ENCODE measurements around the gene ARPC5L. TPM values are rescaled to one million over a fixed set of nuclear protein-coding genes. Genes with fewer than 3 reads are reported as not detected.
A peak's percentile ranks its signal among the peaks of the same experiment; 100 is the strongest.

The ARPC5L gene
- 42.5 TPM for polyA plus RNA-seq (2013, experiment 1 of 2)
- polyA plus RNA-seq (2013, experiment 2 of 2) = 42.7 TPM

DNA sequence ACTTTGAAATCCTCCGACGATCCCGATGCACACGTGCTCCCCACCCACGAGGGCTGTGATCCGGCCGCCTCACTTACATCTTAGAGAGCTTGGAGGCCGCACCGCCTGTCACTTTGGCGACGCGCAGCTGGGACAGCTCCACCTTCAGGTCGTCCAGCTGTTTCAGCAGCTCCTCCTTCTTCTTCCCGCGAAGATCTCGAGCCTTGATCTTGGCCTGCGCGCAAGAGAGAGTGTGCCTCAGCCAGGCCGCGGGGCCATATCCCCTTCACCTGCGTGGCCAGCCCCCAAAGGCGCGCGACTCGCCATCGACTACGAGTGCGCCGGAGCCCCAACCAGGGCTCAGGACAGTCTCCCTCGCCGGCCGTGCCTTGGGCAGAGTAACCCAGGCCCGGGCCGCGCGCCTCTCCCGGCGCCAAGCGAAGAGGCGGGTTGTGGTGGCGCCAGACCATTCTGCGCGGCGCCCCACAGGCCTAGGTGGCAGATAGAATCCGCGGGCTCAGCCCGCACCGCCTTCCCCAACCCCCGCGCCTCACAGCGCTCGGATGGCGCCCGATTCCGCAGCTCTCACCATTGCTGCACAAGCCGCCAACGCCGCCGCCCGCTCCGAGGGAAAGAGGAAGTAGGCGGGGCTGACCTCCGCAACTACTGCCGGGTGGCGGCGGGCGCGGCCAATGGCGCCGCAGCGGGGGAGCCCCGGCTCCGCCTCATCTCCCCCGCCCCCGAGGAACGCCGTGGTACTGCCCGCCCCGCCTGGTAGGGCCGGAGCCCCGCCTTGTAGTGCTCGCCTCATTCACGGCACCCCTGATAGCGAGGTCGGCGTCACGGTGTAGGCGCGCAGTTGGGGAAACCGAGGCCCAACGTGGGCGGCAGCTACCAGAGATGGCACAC lies at the start of gene ARPC5L, which contains the start of gene RPL35:
Gene ARPC5L (plus strand): TSS at position 789 of the 888 bp plus-strand sequence. CDS start 7,161 bp downstream, outside the sequence.
Gene RPL35 (minus strand): TSS at position 616 of the 888 bp plus-strand sequence. CDS start 45 bp downstream, at position 571.
- H3K9ac ChIP-seq (ENCODE audit: low read length) = peak within 1 kb of the TSS; percentile 94
- H3K4ac ChIP-seq (ENCODE audit: low read depth in 1 of 2, low read length in 2 of 2) = peak within 1 kb of the TSS; percentile 75 to 97
- H3K4me1 ChIP-seq (ENCODE audit: control insufficient read depth, insufficient read depth, low read depth, low read length) = peaks cover 24% of the 10 kb centered on the region
- peak within 1 kb of the TSS in 1 of 2 experiments; percentile 81 for H2BK12ac ChIP-seq (ENCODE audit: low read length in 2 of 2)
- peak within 1 kb of the TSS in 1 of 2 experiments; percentile 75 for H3K23ac ChIP-seq (ENCODE audit: low read length in 2 of 2)
- H2BK120ac ChIP-seq (ENCODE audit: low read depth, low read length) = peak within 1 kb of the TSS; percentile 93
- peak within 1 kb of the TSS; percentile 89 to 99 for H3K4me3 ChIP-seq (ENCODE audit: insufficient read depth in 1 of 2, low read depth in 1 of 2, low read length in 2 of 2)
- peak within 1 kb of the TSS; percentile 57 for H2AK5ac ChIP-seq (ENCODE audit: low read length, severe bottlenecking)
- H3K14ac ChIP-seq (ENCODE audit: low read length in 2 of 2) = peak within 1 kb of the TSS; percentile 48 to 90
- H3K36me3 ChIP-seq (ENCODE audit: control insufficient read depth in 1 of 2, insufficient read depth in 2 of 2, low read depth in 1 of 2, low read length in 2 of 2) = peaks cover 45 to 46% of the 10 kb centered on the region in 2 experiments
- peak within 1 kb of the TSS; percentile 100 for H2BK5ac ChIP-seq (ENCODE audit: low read depth, low read length, poor library complexity, severe bottlenecking)
- H2AFZ ChIP-seq (ENCODE audit: low read depth, low read length) = peak within 1 kb of the TSS; percentile 89
- peak within 1 kb of the TSS; percentile 92 for H3K4me2 ChIP-seq (ENCODE audit: low read length, poor library complexity, severe bottlenecking)
- H4K91ac ChIP-seq (ENCODE audit: low read length) = peak within 1 kb of the TSS; percentile 90
- peak within 1 kb of the TSS; percentile 61 for H3K27ac ChIP-seq (ENCODE audit: low read length, poor library complexity, severe bottlenecking)
- H3K18ac ChIP-seq (ENCODE audit: low read depth in 1 of 2, low read length in 2 of 2) = peak within 1 kb of the TSS; percentile 69 to 97
- H4K8ac ChIP-seq (ENCODE audit: low read length) = peak within 1 kb of the TSS; percentile 78
- no peaks in the 10 kb centered on the region for H3K27me3 ChIP-seq (ENCODE audit: control insufficient read depth in 1 of 2, insufficient read depth in 1 of 2, low read length in 2 of 2)
- H3K79me1 ChIP-seq (replicated peaks; ENCODE audit: low read length, poor library complexity, severe bottlenecking) = peaks cover 8% of the 10 kb centered on the region
- DNase-seq = peak; percentile 94
- peak within 1 kb of the TSS; percentile 32 for H2BK15ac ChIP-seq (ENCODE audit: low read depth, poor library complexity, severe bottlenecking)
- no peaks in the 10 kb centered on the region for H3K9me3 ChIP-seq (ENCODE audit: control insufficient read depth, low read length)
- WGBS = under 1% methylated on average over 88 of the region's 92 CpGs

DNA sequence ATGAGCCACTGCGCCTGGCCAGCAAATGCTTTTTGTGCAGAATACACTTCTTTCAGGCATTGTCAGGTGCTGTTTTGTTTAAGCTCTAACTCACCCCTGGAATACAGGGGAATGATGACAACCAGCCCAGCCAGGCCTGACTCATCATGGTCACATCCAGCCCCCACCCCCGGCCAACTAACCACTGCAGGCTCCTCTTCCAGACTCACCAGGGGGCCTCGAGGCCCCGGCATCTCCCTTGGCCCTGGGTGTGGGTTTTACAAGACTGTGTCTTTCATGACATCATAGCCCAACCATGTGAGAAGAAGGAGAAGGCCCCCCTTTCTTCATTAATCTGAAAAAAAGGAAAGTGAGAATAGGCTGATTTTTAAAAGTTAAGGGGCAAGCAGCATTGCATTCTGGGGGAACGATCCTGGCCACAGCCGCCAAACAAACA lies 49.5 kb upstream of the ARPC5L start:
- peak overlapping the region; percentile 42 for H4K8ac ChIP-seq (ENCODE audit: low read length)

GRCh38 chr9:124813041-124813440 lies 48.9 kb upstream of the ARPC5L start:
- WGBS = 93% methylated on average over 7 of the region's 7 CpGs

More for the DNA sequence above, 49.5 kb upstream of the ARPC5L start:
- Histone ChIP-seq H3K23ac (ENCODE audit: low read length in 2 of 2) (no peak overlapping the region), H3K9ac (ENCODE audit: low read length) (peak overlapping the region; percentile 83), H2BK12ac (ENCODE audit: low read length in 2 of 2) (no peak overlapping the region), H2BK5ac (ENCODE audit: low read depth, low read length, poor library complexity, severe bottlenecking) (no peak overlapping the region), H3K9me3 (ENCODE audit: control insufficient read depth, low read length) (no peaks in the 10 kb centered on the region), H3K4me2 (ENCODE audit: low read length, poor library complexity, severe bottlenecking) (no peak overlapping the region), H3K4ac (ENCODE audit: low read depth in 1 of 2, low read length in 2 of 2) (no peak overlapping the region), H3K79me1 (replicated peaks; ENCODE audit: low read length, poor library complexity, severe bottlenecking) (no peaks in the 10 kb centered on the region), H3K14ac (ENCODE audit: low read length in 2 of 2) (no peak overlapping the region), H2BK15ac (ENCODE audit: low read depth, poor library complexity, severe bottlenecking) (peak overlapping the region; percentile 12), H3K4me1 (ENCODE audit: control insufficient read depth, insufficient read depth, low read depth, low read length) (peaks cover 35% of the 10 kb centered on the region), H4K91ac (ENCODE audit: low read length) (no peak overlapping the region), H3K18ac (ENCODE audit: low read depth in 1 of 2, low read length in 2 of 2) (no peak overlapping the region), H3K27me3 (ENCODE audit: control insufficient read depth in 1 of 2, insufficient read depth in 1 of 2, low read length in 2 of 2) (no peaks in the 10 kb centered on the region), H3K27ac (ENCODE audit: low read length, poor library complexity, severe bottlenecking) (peak overlapping the region; percentile 91), H3K4me3 (ENCODE audit: insufficient read depth in 1 of 2, low read depth in 1 of 2, low read length in 2 of 2) (no peak overlapping the region), H2AFZ (ENCODE audit: low read depth, low read length) (no peak overlapping the region), H2AK5ac (ENCODE audit: low read length, severe bottlenecking) (no peak overlapping the region), H3K36me3 (ENCODE audit: control insufficient read depth in 1 of 2, insufficient read depth in 2 of 2, low read depth in 1 of 2, low read length in 2 of 2) (peaks cover 14 to 21% of the 10 kb centered on the region in 2 experiments), H2BK120ac (ENCODE audit: low read depth, low read length) (no peak overlapping the region)
- WGBS = 14% methylated on average over 2 of the region's 6 CpGs
- DNase-seq = peak; percentile 95

More at GRCh38 chr9:124813041-124813440, 48.9 kb upstream of the ARPC5L start:
- H2BK120ac ChIP-seq (ENCODE audit: low read depth, low read length) = no peak overlapping the region
- no peak overlapping the region for H3K23ac ChIP-seq (ENCODE audit: low read length in 2 of 2)
- H3K4me1 ChIP-seq (ENCODE audit: control insufficient read depth, insufficient read depth, low read depth, low read length) = peaks cover 35% of the 10 kb centered on the region
- no peaks in the 10 kb centered on the region for H3K9me3 ChIP-seq (ENCODE audit: control insufficient read depth, low read length)
- H3K14ac ChIP-seq (ENCODE audit: low read length in 2 of 2) = no peak overlapping the region
- no peak overlapping the region for H3K4me2 ChIP-seq (ENCODE audit: low read length, poor library complexity, severe bottlenecking)
- H3K9ac ChIP-seq (ENCODE audit: low read length) = peak overlapping the region; percentile 83
- peaks cover 14 to 16% of the 10 kb centered on the region in 2 experiments for H3K36me3 ChIP-seq (ENCODE audit: control insufficient read depth in 1 of 2, insufficient read depth in 2 of 2, low read depth in 1 of 2, low read length in 2 of 2)
- H3K4me3 ChIP-seq (ENCODE audit: insufficient read depth in 1 of 2, low read depth in 1 of 2, low read length in 2 of 2) = no peak overlapping the region
- H3K27ac ChIP-seq (ENCODE audit: low read length, poor library complexity, severe bottlenecking) = peak overlapping the region; percentile 91
- peak overlapping the region in 1 of 2 experiments; percentile 59 for H3K18ac ChIP-seq (ENCODE audit: low read depth in 1 of 2, low read length in 2 of 2)
- H3K27me3 ChIP-seq (ENCODE audit: control insufficient read depth in 1 of 2, insufficient read depth in 1 of 2, low read length in 2 of 2) = no peaks in the 10 kb centered on the region
- peak overlapping the region; percentile 63 for H2BK5ac ChIP-seq (ENCODE audit: low read depth, low read length, poor library complexity, severe bottlenecking)
- H2AFZ ChIP-seq (ENCODE audit: low read depth, low read length) = no peak overlapping the region
- peak overlapping the region; percentile 27 for H4K8ac ChIP-seq (ENCODE audit: low read length)
- no peak for DNase-seq
- peak overlapping the region in 1 of 2 experiments; percentile 56 for H2BK12ac ChIP-seq (ENCODE audit: low read length in 2 of 2)
- peak overlapping the region; percentile 81 for H2AK5ac ChIP-seq (ENCODE audit: low read length, severe bottlenecking)
- peak overlapping the region in 1 of 2 experiments; percentile 49 for H3K4ac ChIP-seq (ENCODE audit: low read depth in 1 of 2, low read length in 2 of 2)
- H2BK15ac ChIP-seq (ENCODE audit: low read depth, poor library complexity, severe bottlenecking) = no peak overlapping the region
- H4K91ac ChIP-seq (ENCODE audit: low read length) = no peak overlapping the region
- no peaks in the 10 kb centered on the region for H3K79me1 ChIP-seq (replicated peaks; ENCODE audit: low read length, poor library complexity, severe bottlenecking)

Data from mesenchymal stem cell (in vitro differentiated cells and primary cell).